ENCODE measurements around the gene OR10R2.
"Not testable (repeated sequence)": the region's sequence is repeated elsewhere in the genome, so short reads cannot be mapped to it uniquely, and the experiment has no call there.

The OR10R2 gene

GRCh38 chr1:158471920-158472319 is at the start of gene OR10R2:
Gene OR10R2 (plus strand): TSS chr1:158472220. CDS start chr1:158472326, 106 bp downstream.
- no peak for DNase-seq

GRCh38 chr1:158425027-158425426 is 47.0 kb upstream of the OR10R2 start:
- DNase-seq: no peak

GRCh38 chr1:158426137-158426536 is 45.9 kb upstream of the OR10R2 start, which contains the start of gene OR10K2:
Gene OR10K2 (minus strand): TSS chr1:158426237. CDS start chr1:158420866, 5,371 bp downstream.
- no peak for DNase-seq

GRCh38 chr1:158430163-158430562 is 41.9 kb upstream of the OR10R2 start:
- not testable (repeated sequence) for DNase-seq

- DNase-seq: no peak
Observed at GRCh38 chr1:158434741-158435140, 37.3 kb upstream of the OR10R2 start.

GRCh38 chr1:158445376-158445775 is 26.6 kb upstream of the OR10R2 start:
- DNase-seq: no peak

- no peak for DNase-seq
Observed at GRCh38 chr1:158454537-158454936, 17.5 kb upstream of the OR10R2 start.

GRCh38 chr1:158457246-158457645 is 14.8 kb upstream of the OR10R2 start:
- DNase-seq: no peak

GRCh38 chr1:158458263-158458662 is 13.8 kb upstream of the OR10R2 start:
- no peak for DNase-seq

- no peak for DNase-seq
Observed at GRCh38 chr1:158461534-158461933, 10.5 kb upstream of the OR10R2 start, which contains the start of gene OR10K1. Gene OR10K1 (plus strand): TSS chr1:158461834. CDS start chr1:158465562, 3,728 bp downstream.

GRCh38 chr1:158485455-158485854 is 13.4 kb downstream of the OR10R2 start:
- no peak for DNase-seq

- no peak for DNase-seq
Observed at GRCh38 chr1:158491316-158491715, 19.3 kb downstream of the OR10R2 start.

GRCh38 chr1:158493054-158493453 is 21.0 kb downstream of the OR10R2 start:
- no peak for DNase-seq

GRCh38 chr1:158494796-158495195 is 22.8 kb downstream of the OR10R2 start:
- no peak for DNase-seq

GRCh38 chr1:158496374-158496773 is 24.4 kb downstream of the OR10R2 start:
- no peak for DNase-seq

- peak; percentile 54 for DNase-seq
Observed at GRCh38 chr1:158506369-158506987, 34.5 kb downstream of the OR10R2 start.

GRCh38 chr1:158507511-158507910 is 35.5 kb downstream of the OR10R2 start:
- no peak for DNase-seq

GRCh38 chr1:158509471-158510156 is 37.6 kb downstream of the OR10R2 start:
- no peak for DNase-seq

- no peak for DNase-seq
Observed at GRCh38 chr1:158516966-158517365, 44.9 kb downstream of the OR10R2 start.

- DNase-seq: no peak
Observed at GRCh38 chr1:158520021-158520420, 48.0 kb downstream of the OR10R2 start.

- DNase-seq: no peak
Observed at GRCh38 chr1:158520955-158521665, 49.1 kb downstream of the OR10R2 start.

- DNase-seq: no peak
Observed at GRCh38 chr1:158521666-158522058, 49.6 kb downstream of the OR10R2 start.

- DNase-seq: peak; percentile 10
Observed at GRCh38 chr1:158527190-158527815, 55.3 kb downstream of the OR10R2 start.
